ENCODE results near the gene PARM1.

The PARM1 gene

DNA sequence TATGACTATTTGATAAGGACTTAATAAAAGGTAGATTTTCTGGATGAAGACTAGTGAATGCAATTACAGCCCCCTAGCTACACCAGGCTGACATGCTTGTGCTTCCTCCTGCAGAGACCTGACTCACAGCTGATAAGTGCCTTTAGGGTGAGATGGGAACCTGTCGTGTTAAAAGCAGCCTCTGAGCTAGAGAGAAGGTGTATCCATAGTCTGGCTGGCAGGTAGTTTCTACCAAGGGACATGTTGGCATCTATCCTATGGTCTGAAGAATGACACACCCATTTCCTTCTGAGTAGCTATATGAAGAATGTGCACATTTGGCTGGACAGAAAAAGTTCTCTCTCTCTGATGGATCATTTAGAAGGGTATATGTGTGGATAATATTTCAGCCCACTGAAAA lies 64.1 kb downstream of the PARM1 start:
- DNase-seq = no peak

DNA sequence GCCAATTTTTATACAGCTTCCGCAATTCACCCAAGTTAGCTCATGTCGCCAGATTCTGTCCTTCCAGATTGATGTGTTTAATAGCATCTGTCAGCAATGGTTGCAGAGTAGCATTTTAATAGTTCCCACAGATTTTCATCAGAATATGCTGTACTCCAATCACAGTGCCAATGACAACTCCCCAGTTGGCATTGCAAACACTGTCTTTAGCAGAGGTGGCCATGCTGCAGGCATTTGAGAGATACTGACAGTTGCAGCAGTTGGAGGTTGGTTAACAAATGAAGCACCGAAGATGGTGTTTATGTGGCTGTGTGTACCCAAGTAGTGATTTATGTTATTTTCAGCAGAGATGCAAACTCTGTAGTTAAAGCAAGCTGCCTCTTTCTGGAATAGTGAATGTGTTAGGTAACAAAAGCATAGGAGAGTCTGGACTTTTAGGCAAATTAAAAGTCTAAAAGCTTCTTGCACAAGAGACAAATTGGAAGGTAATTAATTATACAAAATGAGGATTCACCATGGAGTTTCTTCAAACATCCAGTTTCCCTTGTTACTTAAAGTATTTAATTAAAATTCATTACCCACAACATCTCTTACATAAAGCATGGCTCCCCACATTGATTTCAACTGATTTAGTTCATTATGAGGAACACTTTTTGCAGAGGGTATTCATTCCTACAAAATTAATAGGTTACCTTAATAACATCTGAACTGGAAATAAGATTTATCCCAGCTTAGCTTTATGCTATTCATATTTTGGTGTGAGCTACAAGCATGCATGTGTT lies 65.2 kb downstream of the PARM1 start:
- DNase-seq = no peak

DNA sequence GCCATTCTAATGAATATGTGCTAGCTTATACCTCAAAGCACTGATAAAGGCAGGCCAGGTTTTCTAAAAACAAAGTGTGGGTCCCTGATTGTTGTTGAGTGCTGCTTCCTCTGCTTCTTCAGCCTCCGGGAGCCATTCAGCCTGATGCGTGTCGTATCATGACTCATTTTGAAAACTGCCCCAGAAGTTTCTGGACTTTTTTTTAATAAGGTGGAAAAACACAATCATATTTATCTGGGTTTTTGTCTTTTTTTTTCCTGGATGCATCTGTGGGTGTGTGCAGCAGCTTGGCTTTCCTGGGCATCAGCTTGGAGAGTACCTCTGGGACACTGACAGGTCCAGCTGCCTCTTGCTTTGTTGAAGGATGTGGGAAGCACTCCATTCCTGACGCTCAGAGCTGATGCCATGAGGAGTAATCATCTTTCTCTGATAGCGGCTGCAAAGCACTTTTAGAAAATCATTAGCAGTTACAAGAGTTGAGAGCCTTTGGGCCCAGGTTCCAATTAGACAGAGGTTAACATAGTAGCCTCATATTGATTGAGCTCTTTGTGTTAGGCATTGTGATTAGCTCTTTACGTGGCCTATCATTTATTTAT lies 66.9 kb downstream of the PARM1 start:
- no peak for DNase-seq

DNA sequence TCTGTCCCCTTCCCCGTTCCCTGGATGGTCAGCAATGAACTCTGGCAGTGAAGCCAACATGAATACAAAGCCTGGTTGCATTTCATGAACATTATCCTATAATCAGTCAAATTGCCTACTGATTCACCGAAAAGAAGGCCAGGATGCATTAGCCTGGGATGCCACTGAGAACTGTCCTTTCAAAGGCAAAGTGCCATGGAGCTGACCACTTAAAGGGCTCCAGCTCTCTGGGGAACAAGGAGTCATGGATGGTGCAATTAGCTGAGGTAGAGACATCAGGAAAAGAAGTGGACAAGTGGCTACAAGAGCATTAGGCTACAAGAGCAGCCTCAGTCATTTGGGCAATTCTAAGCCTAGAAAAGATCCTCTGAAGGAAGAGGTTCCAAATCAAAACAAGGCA lies 69.0 kb downstream of the PARM1 start:
- no peak for DNase-seq

DNA sequence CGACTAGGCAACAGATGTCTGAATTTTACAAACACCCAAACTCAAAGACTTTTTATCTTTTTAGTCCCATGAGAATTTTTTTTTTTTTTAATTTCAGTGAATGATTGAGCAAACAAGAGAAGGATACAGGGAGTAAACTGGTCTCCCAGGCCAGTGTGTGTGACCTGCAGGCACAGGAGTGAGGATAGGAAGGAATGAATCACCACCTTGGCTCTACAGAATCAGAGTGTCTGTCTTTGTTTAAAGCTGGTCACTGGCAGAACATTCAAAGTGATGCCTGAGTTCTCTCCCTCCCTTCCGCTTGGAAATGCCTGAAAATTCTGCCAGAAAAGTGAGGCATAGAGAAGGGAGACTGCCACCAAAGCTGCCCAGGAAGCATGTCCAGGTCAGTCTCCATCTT lies 69.5 kb downstream of the PARM1 start:
- DNase-seq = no peak

DNA sequence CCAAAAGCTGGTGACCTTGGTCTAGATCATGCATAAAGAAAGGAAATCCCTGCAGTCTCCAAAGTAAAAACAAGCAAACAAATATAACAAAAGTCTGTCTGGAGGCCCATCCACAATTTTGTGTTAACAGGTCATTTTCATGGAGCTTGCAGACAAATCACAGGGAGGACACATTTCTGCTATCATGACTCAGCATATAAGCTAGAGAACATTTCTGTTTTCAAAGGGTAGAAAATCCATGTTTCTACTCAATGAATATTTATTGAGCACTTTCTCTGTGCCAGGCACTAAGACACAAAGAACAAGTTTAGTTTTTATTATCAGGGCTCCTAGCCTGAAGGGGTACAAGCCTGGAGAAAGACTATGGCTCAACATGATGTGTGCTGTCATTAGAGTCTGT lies 71.1 kb downstream of the PARM1 start:
- no peak for DNase-seq

DNA sequence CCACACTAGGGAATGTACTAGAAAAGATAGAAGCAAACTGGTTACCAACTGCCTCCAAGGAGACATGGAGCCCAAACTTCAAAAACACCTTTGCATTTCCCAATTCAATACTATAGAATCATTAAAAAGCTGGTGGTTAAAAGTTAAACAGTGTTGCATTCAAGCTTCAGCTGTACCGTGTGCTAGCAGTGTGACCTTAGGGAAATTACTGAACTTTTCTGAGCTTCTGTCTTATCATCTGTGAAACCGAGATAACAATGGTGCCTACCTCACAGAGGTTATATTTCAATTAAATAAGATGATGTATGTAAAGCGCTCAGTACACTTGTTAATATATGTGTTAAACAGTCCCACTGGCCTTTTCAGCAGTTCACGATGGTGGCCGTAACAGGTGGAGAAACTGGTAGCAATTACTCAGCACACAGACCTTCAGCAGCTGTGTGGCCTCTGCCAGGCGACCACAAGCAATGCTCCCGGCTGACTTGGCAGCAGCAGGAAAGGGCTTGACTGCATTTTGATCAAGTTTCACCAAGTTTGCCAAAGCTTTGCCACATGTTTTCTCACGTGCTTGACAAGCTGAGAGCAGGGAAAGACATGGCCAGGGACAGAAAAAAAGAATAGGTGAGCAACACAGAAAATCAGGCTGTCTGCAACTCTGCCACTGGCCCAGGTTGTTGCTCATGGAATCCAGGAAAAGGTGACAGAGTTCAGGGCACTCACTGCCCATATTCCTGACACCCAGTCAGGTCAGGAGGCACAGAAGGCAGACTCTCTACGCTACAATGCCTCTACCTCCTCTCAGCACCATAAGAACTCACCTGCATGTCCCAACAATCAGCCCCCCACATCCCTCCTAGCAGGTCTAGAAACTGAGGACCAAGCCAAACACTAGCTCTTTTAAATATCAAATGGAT lies 72.1 kb downstream of the PARM1 start:
- DNase-seq = no peak

DNA sequence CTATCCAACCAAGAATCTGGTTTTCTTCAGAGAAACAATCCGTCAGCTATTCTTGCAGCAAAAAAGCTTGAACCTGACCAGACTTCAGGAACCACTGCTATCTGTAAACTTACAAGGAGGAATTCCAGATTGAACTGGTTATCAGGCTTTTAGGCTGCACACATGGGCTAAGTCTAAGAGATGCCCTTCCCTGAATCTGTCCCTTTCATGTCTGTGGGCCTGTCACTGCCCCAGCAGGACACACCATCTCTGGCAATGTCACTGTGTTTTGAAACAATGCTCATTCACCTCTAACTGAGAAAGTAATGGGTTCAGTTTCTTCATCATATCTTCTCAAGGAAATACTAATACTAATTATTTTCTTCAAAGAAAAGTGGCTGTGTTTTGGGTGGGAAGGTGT lies 72.8 kb downstream of the PARM1 start:
- no peak for DNase-seq

DNA sequence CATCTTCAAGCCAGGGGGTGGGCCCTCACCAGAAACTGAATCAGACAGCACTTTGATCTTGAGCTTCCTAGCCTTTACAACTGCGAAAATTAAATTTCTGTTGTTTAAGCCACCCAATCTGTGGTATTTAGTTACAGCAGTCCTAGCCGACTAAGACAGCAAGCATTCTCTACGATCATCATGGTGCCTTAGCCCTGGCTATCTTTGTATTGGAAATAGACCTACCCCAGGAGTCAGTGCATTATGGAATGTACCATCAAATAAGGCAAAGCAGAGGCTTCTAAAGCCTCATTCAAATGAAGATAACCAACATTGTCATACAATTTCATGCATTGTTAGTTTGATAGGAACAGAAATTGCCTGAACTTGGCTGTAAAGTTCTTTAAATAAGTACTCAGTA lies 75.0 kb downstream of the PARM1 start:
- no peak for DNase-seq

DNA sequence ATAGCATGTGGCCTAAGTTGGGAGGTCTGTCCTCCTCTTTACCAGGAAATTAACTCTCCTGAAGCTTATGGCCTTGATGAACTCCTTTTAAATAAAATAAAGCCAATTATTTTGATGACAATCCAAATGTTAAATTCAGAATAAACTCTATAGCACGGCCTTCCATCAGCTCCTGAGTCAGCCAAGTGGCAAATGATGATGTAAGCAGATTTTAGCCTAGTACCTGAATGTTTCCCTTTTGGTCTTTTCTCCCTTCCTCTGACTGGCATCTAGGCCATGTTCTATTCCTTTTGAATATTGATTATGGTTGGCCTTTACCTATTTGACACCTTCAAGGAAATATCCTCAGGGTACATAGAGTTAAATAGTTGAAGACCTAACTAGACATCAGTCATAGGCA lies 76.2 kb downstream of the PARM1 start:
- no peak for DNase-seq

DNA sequence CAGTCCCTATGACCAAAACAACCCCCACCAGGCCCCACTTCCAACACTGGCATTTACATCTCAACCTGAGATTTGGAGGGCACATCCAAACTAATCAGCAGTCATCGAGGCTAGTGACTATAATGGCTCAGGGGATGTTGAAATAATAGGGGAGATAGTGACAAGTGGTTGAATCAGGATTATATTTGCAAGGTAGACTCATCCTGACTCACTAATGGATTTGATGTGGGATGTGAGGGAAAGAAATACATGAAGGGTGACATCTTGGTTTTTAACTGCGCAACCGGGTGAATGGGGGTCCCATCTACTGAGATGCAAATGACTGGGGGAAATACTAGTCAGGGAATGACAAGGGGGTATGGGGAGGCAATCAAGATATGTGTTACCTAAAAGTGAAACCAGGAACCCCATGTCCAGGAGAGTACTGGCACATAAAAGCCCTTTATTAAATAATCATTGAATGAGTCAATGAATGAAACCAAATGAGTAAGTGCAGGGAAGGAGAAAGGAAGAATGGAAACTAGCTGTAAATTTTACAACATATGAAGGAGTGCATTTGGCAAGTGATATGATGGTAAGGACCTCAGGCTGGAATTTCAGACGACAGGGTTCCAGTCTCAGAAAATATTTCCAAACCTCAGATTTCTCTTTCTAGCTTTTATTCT lies 78.3 kb downstream of the PARM1 start:
- no peak for DNase-seq

DNA sequence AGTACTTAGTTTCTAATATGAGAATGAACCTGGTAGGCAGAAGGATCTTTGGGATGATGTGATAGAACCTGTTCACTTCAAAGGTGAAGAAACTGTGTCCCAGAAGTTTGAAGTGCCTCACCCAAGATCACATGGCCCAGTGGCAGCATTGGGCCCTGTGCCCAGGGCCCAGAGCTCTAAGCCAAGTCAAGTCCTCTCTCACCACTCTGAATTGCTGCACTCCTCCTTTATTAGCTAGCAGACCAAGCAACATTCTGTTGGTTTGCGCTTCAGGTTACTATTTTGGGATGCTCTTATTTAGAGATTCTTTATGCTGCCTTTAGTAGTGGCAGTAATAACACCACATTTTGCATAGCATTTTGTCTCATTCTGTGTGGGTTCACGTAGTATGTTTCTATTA lies 82.7 kb downstream of the PARM1 start:
- no peak for DNase-seq

DNA sequence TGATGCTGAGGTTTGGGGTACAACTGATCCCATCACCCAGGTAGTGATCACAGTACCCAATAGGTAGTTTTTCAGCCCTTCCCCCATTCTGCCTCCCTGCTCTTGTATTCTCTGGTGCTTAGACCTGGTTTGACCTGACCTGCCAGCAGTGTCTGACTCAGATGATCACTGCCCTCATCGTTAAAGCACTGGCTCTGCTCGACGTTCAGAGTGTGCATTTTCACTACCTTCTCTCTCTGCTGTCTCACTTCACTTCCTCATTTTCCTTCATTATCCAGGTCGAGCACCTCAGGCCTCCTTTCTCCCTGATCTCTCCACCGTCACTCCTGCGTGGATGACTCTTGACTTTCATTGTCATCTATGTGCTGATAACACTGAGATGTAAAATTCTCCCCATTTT lies 83.6 kb downstream of the PARM1 start:
- DNase-seq = no peak

DNA sequence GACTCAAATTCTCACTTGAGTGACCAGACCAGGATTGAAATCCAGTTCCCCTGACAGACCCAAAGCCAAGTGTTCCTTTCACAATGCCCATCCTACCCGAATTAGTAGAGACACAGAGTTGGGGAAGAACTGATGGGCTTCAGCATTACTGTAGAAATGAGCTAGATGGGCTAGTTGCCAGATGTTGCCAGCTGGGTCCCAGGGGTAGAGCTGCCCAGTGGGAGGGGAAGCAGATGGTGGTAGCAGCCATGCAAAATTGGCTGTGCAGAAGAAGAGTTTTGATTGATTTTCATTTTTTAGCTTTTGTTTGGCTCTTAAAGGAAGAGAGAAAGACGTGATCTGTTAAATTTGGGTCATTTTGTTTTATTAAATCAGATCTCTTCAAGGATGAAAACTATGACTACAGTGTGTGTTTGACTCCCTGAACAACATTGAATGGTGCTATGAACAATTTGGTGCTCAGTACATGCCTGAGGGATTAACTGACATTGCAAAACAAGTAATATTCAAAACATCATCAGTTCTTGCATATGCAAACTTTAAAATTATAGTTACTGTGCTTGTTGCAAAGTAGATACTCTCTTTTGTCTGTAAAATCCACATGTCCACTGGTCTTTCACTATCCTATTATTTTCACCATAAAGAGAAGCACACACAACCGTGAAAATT lies 86.0 kb downstream of the PARM1 start:
- no peak for DNase-seq

DNA sequence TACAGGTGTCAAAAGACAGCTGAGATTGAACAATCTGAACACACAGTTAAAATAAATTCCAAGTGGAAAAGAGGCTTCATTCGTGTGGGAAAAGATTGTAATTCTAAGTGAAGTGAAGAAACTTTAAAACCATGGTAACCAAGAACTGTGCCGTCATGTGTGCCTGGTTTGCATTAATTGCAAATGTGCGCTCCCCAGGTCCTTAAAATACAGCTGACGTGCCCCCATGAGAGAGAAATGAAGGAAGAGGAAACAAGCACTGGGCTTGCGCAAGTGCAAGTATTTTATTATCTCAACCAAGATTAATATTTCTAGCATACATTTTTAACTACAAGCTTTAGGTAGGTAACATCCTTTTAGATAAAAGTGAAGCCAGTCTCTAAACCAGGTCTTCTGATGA lies 92.5 kb downstream of the PARM1 start:
- no peak for DNase-seq

DNA sequence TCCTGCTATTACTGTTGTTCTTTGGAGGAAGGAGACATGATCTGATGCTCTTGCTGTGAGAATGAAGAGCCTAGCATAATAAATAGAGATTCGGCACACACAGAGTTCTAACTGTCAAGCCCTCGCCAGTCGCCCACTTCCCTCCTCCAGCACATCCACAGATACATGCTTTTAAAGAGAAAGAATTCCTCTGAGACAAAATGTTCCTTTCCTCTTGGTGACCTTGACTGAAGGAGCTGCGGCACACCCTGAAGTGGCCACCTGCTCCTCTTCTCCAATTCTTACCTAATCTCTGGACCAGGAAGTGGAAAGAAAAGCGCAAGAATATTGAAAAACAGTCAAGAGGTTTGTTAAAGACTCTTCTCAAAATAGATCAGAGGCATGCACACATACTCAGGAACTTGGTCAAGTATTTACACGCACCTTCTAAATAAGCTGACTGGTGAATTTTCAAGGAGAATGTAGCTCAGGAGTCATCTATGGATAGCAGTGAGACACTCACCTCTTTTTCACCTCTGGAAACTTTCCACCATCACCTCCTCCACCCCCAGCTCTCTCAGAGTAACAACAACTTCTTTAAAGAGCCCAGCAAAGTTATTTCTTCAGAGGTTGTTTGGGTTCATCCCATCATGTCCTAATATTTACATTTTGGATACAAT lies 95.4 kb downstream of the PARM1 start:
- no peak for DNase-seq

DNA sequence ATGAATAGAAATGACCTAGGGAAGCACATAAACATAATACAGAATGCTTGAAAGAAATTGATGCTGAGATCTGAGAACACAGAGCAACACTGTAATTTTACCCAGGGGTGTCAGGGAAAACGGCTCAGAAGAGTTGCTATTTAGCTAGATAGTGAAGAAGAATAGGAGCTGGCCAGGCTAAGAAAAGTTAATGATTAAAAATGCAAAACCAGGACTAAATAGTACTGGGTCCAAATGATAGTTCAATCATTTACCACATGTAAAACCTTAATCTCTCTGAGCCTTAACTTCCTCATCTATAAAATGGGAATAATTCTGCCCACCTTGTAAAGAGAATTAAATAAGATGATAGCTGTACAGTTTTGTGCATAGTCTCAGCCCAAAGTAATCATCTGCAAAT lies 97.1 kb downstream of the PARM1 start:
- DNase-seq = no peak

DNA sequence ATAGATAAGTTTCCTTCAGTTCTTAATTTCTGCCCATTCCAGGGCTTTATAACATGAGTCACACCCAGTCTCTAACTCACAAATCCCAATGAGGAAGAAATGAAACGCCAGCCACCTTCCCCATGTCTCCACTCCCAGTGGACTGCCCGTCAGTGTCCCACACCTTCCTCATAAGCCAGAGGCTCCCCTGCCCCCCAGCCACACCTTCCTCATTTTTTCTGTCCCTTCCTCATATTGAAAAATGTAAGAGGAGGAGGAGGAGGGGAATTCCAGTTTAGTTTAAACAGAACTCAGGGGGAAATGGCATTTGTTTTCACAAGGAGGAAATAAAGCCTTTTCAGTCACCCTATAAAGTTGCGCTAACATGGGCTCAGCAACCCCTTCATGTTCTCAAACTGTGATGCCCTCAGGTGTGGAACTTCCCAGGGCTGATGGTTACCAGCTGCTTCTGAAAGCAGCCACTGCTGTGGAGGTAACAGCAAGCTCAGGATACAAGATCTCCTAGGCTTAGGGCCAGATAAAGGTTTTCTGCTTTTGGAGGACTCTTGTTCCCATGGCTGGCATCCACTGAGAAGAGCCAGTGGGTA lies 97.8 kb downstream of the PARM1 start:
- DNase-seq = no peak

DNA sequence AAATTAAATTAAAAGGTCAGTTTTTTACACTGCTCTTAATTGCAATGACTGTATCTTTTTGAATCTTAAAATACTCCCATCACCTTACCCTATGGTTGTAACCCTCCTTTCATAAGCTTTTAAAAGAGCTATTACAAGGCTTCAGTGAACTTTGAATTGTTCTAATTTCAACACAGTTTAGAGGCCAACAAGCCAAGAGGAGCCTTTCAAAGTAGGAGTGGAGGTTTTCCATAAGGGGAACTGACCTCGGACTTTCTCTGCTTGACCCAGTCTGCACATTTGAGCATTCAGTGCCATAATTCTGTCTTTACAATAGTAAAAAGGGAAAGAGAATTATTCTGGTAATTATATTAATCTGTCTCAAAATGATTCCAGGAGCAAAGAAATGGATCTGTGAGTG lies 98.9 kb downstream of the PARM1 start:
- DNase-seq = no peak

DNA sequence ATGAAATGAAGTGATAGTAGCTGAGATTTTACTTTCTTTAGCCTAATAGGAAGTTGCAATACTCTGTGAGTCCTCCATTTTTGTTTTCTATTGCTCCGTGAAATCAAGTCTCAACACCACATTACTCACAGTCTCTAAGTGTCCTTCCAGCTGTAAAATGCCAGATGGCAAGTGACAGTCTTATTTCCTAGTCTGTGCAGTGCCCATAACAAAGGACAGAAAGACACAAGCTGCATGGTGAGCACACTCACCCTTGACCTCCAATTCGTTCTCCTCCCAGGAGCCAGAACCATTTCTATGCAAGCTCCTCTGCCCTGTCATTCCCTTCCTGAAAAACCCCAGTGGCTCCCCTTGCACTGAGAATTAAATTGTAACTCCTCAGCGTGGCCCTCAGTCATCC lies 101.6 kb downstream of the PARM1 start:
- DNase-seq = no peak

DNA sequence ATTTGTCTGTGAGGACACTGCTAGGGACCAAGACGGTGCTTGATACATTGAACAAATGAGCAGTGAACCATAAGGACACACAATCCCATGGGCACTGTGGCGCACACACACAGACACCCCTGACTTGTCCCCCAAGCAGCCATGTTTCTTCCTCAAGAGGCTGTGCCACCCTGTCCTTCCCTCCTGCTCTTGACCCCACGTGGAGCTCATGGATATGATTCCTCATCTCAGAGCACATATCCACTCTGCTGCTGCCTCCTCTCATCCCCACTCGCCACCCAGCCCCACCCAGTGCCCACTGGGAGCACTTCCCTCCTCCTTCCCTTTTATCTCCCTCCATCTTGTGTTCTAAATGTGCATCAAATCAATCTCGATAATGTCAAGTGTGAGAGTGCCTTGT lies 102.4 kb downstream of the PARM1 start:
- no peak for DNase-seq

Measured in NCI-H82 (cell line).